Measurements from ENCODE around the gene HGD.

Gene HGD

DNA sequence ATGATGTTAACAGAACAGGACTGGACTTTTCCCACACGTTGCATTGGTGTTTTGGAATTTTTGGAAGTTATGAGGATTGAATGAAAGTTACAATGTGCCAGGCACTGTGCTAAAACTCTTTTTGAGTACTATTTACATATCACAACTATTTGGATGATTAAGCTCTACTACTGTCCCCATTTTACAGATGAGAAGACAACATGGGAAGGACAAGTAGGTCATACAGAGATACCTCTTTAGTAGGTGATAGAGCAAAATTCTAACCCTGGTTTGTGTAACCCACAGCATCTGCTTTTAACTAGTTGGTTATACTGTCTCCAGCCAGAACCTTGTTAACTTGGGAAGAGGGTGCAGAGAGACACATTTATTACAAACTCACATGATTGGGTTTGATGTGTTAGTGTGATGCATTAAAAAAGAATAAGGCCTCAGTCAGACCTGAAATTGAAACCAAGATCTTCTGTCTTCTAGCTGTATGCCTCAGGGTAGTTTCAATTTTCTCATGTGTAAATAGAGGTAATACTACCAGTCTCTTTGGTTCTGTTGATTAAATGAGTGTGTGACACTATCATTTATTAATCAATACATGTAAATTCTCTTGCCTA lies 84.5 kb downstream of the HGD start:
- in situ Hi-C loops (cut with MboI; ENCODE audit: low pct_unique_long_range_greater_than_20kb, low sequenced_read_pairs, unreplicated experiment) = no loop called here
- DNase-seq (ENCODE audit: low spot score) = peak; percentile 33
- no peak for TF ChIP-seq CTCF (IDR thresholded peaks at IDR 0.05; ENCODE audit: extremely low read depth, insufficient read depth, missing control alignments)

- in situ Hi-C loops (cut with MboI; ENCODE audit: low pct_unique_long_range_greater_than_20kb, low sequenced_read_pairs, unreplicated experiment) = no loop called here
- no peak for DNase-seq (ENCODE audit: low spot score)
- no peak for TF ChIP-seq CTCF (IDR thresholded peaks at IDR 0.05; ENCODE audit: extremely low read depth, insufficient read depth, missing control alignments)
These were observed 85.2 kb downstream of the HGD start for GRCh38 chr3:120596853-120597223.

DNA sequence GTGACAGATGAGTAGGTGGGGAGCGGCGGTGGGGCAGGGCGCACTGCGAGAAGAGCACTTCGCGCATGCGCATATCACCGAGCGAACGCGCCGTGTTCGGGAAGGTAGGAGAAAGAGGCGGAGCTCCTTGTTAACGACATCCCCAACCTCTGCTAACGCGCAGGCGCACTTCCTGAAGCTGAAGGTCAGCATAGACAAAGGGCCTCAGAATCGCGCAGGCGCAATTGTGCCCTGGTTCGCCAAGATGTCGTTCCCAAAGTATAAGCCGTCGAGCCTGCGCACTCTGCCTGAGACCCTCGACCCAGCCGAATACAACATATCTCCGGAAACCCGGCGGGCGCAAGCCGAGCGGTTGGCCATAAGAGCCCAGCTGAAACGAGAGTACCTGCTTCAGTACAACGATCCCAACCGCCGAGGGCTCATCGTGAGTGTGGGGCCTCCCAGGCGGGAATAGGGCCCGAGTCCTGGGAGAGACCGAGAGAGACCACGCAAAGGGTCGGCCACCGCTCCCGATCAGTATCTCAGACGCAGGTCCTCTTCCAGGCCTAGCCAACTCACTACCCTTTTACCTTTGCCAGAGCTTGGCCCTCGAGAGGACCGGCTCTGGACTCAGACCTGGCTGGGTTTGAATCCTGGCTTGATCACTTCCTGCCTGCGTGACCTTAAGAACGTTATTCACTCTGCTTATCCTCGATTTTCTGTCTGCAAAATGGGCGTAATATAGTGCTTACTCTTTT lies 85.8 kb downstream of the HGD start, which contains the start of gene NDUFB4:
TSS of gene NDUFB4 (plus strand) at position 221 of the 737 bp plus-strand sequence. CDS start at position 245, 24 bp downstream.
- DNase-seq (ENCODE audit: low spot score) = peak; percentile 96

DNA sequence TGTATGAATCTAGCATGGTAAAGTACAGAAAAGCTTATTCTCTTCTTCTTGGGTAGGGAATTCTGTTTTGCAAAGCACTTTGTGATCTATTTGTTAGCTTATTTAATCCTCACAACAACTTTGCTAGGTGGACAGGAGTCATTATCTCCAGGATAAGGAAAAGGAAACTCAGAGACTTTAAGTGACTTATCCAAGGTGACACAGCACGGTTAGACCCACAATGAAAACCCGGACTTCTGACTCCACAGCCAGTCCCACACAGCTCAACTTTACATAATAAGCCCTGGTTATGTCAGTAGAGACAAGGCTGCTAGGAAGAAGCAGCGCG lies 86.3 kb downstream of the HGD start:
- no peak for DNase-seq (ENCODE audit: low spot score)
- TF ChIP-seq CTCF (IDR thresholded peaks at IDR 0.05; ENCODE audit: extremely low read depth, insufficient read depth, missing control alignments) = no peak
- in situ Hi-C loops (cut with MboI; ENCODE audit: low pct_unique_long_range_greater_than_20kb, low sequenced_read_pairs, unreplicated experiment) = no loop called here

More for the DNA sequence above, 85.8 kb downstream of the HGD start, which contains the start of gene NDUFB4:
- in situ Hi-C loops (cut with MboI; ENCODE audit: low pct_unique_long_range_greater_than_20kb, low sequenced_read_pairs, unreplicated experiment) = no loop called here
- TF ChIP-seq CTCF (IDR thresholded peaks at IDR 0.05; ENCODE audit: extremely low read depth, insufficient read depth, missing control alignments) = no peak

GRCh38 chr3:120587332-120587975 lies 94.6 kb downstream of the HGD start:
- TF ChIP-seq CTCF (IDR thresholded peaks at IDR 0.05; ENCODE audit: extremely low read depth, insufficient read depth, missing control alignments) = no peak
- no peak for DNase-seq (ENCODE audit: low spot score)
- in situ Hi-C loops (cut with MboI; ENCODE audit: low pct_unique_long_range_greater_than_20kb, low sequenced_read_pairs, unreplicated experiment) = no loop called here
